HG03457 (cell line): ENCODE results near the gene CDH8.

ENCODE experiments used
- ATAC-seq: cut with Tn5 transposase; IDR thresholded peaks from one replicate; pipeline ENCODE4 v1.9.1; 2021; ENCODE audit warnings: moderate number of reproducible peaks; ENCODE audit not compliant: unreplicated experiment

The CDH8 gene

DNA sequence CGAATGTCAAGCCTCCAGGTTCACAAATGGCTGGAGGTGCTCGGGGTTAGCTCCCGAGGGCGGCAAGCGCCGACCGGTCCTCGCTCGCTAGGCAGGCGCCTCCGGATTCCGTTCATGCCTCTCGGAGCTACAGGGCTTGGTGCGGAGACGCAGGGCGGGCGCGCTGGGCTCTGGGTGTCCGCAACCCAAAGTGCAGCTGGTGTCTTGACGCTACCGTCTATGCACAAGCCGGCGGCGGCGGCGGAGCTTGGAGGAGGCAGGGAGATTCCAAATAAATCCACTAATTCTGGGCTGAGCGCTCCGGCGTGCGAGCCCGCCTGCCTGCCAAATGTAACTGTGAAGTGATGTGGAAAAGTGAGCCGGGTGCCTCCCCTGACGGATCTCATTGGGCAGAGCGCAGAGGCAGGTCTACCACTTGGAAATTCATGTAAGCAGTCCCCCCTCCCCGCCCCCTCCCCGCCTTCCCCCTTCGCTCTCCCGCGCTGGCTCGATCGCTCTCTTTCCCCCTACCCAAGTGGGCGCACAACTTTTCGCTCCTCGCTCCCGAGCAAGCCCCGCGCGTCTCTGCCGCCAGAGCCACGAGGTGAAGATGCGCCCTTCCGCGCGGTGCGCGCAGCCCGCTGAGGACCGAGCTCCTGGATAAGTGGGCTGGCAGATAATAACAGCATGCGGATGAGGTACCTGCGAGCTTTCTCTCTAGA lies at the start of gene CDH8:
Gene CDH8 (minus strand): TSS at position 338 of the 701 bp plus-strand sequence. CDS start 15,035 bp downstream, outside the sequence.
- ATAC-seq, result no peak

DNA sequence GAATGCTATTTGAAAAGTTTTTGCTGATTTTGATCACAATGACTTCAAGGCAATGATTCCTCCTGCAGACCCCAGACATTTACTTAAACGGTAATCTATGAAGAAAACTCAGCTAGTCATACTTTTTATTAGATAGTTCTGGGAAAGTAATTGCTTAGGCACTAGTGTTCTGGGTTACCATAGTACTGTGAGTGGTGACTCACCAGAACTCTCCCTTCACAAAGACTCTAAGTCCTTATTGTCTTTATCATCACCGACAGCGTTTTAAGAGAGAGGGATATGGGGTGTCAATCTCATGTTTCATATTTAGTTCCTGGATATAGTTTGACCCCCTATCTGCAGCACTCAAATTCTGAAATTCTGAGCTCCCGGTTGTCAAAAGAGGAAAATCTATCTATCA lies 43.0 kb upstream of the CDH8 start:
- no peak for ATAC-seq

GRCh38 chr16:62077998-62078397 lies 41.8 kb upstream of the CDH8 start:
- ATAC-seq, result no peak

DNA sequence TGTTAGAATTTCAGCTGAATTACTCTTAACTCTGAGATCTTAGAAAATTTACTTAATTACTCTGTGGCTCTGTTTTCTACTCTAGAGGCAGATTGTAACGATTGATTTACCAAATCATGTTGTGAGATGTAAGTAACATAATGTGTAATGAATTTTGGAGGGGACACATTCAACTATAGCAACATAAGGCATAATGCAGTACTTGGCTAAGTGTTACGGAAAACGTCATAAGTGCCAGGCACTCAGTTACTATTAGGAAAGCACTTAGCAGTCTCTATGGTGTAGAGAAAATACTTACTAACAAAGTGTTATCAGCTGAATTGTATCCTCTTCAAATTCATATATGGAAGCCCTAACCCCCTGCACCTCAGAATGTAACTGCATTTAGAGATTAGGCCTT lies 40.6 kb upstream of the CDH8 start:
- ATAC-seq, result no peak

GRCh38 chr16:62068747-62069146 lies 32.5 kb upstream of the CDH8 start:
- no peak for ATAC-seq

- no peak for ATAC-seq
These were observed 31.7 kb upstream of the CDH8 start for GRCh38 chr16:62067981-62068380.

GRCh38 chr16:62067182-62067581 lies 30.9 kb upstream of the CDH8 start:
- ATAC-seq, result no peak

DNA sequence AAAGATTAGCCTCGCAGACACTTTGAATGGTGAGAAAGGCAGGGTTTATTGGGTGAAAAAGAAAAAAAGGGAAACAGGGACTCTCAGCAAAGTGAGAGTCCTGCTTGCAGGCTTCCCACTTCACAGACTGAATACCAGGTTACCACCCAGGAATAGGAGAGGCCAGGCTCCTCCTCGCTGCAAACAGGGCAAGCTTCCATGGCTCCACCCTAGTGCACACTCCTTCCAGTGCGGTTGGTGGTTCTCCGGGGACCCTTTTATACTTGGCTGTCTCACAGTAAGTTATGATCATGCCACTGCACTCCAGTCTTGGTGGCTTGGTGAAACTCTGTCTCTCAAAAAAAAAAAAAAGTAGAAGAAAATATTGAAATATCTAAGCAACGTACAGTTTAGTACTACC lies 30.5 kb upstream of the CDH8 start:
- no peak for ATAC-seq

DNA sequence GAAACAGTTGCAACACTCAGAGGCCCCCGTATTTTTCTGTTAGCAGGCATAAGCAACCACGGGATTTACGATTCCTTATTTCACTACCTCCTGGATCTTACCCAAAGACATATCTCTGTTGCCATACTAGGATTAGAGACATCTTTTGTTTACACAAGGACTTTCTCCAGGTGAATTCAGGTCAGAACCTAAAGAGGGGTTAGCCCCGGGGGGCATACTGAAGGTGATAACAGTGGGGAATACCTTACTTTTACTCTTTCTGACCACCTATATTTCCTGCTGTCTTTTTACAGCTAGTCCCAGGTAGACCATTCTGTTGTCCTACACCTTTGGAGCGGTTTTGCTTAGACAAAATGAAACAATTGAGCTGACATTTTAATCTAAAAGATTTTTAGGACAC lies 27.9 kb upstream of the CDH8 start:
- ATAC-seq, result no peak

DNA sequence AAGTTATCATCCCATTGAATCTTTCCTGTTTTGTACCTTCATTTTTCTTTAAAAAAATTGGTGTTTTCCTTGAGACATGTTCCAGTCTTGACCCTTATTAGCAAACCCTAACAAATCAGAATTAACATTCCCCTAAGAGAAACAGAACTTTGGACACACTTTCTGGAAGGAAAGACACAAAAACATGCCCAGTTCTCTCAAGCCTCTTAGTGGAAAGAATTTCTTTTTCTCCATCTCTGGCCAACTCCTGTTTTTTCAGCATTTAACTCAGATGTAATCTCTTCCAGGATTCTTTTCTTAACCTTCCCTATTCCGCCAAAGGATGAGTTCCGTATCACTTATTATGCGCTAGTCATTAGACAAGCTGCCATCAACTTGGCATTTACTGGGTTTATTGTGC lies 23.9 kb upstream of the CDH8 start:
- ATAC-seq, result no peak

DNA sequence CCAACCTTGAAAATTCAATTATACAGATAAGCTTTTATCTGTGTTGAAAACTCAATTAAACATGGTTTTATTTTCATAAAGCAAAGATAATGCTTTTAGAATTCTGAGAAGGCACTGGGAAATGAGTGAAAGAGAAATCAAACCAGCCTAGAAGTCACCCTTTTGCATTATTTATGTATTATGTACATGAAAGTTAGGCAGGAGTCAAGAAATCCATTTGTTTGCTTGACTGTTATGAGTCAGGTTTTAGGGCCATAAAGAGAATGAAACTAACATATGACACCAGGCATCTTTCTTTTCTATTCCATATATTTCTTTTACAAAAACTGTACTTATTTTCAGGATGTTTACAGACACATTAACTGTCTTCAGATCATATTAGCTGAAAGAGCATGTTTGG lies 23.3 kb upstream of the CDH8 start:
- no peak for ATAC-seq

- no peak for ATAC-seq
These were observed 22.2 kb upstream of the CDH8 start for GRCh38 chr16:62058412-62058811.

GRCh38 chr16:62051942-62052341 lies 15.7 kb upstream of the CDH8 start:
- ATAC-seq, result no peak

DNA sequence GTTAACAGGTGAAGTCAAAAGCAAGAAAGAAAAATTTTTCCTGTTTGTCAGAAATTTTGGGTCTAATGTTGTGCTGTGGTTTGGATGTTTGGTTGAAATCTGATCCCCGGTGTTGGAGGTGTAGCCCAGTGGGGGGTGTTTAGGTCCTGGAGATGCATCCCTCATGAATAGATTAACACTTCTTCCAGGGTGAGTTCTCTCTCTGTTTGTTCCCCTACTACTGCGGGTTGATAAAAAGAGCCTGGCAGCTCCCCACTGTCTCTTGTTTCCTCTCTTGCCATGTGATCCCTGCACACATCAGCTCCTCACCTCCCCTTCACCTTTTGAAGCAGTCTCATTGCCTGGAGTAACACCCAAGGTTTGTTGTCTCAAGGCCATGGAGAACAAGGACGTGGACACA lies 14.6 kb upstream of the CDH8 start:
- no peak for ATAC-seq

- no peak for ATAC-seq
These were observed 10.6 kb upstream of the CDH8 start for GRCh38 chr16:62046801-62047200.

GRCh38 chr16:62041401-62041800 lies 5.2 kb upstream of the CDH8 start:
- no peak for ATAC-seq

- no peak for ATAC-seq
These were observed 2.4 kb upstream of the CDH8 start for GRCh38 chr16:62038646-62039045.

DNA sequence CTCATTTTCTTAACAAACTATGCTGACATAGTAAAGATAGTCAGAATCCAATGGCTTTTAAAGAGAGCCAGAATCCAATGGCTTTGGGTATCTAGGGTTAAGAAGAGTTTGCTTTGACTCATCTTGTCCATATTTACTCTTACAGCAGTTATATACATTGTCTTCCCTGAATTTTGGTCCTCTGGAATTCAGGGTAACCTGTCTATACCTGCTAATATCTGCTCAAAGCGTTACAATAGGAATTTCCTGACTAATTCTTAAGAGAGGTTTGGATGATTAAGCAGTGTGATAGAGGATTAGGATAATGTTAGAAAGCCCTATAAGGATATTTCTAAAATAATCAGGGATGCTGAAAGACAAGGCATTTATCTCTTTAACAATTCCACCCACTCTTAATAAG lies 2.0 kb upstream of the CDH8 start:
- ATAC-seq, result no peak

DNA sequence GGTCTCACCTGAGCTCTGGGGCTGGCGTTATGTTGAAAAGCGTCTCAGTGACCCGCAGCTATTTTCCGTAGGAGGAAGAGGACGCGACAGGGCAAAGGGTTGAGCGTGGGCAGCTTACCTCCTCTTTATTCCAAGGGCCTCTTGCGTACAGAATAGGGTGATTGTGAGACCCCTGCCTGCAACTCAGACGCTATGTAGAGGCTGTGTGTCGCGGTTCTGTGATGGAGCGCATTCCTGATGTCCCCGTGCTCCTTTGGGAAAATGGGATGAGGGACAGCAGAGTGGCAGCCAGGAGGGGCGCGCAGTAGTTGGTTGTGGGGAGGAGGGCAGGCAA lies 531 bp upstream of the CDH8 start:
- no peak for ATAC-seq

- no peak for ATAC-seq
These were observed 834 bp downstream of the CDH8 start for GRCh38 chr16:62035115-62036092.

DNA sequence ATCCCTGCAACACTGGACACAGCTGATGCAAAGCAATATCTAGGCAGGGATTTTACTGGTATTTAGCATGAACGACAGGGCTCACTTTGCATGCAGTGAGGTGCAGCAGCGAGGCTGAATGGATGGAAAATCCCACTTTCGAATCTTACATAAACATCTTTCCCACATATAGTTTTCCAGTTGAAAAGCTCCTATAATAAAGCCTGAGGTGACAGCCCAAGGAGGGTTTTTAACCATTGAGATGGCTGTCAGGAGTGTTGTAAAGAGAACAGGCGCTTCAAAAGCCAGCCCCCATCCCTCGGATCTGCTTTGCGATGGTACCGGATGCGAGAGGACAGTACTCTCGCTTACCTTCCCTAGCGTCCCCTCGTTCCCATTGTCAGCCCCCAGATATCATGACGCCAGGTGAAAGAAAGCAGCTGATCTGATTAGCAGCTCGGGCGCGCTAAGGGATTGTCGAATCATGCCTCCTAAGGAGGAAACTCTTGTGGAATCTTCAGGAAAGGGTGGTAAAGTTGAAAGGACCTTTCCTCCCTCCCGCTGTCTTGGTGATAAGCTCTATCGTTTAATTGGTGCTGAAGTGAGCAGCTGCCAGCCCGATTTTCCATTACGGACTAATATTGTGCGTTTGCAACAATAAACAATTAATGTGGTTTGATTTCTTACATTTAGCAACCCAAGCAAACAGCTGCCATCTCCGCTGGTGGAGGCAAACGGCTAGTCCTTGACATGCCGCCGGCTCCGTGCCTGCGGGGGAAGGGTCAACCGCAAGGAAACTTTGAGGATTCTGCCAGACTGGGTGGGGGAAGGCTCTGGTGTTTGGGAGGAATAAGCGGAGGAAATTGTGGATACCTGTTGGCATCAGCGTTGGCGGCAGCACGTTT lies 1.8 kb downstream of the CDH8 start:
- ATAC-seq, result no peak
